Measurements from ENCODE around the gene COG2.

The COG2 gene

GRCh38 chr1:230701895-230702768 lies 59.9 kb downstream of the COG2 start:
- no peak for TF ChIP-seq POU2F2 (IDR thresholded peaks at IDR 0.05; ENCODE audit: low read depth, low read length)
- TF ChIP-seq POLR2A (IDR thresholded peaks at IDR 0.05; ENCODE audit: low read depth, low read length), result no peak
- no peak for TF ChIP-seq PAX5 (IDR thresholded peaks at IDR 0.05; ENCODE audit: insufficient read depth, low read length, severe bottlenecking)
- no peak for TF ChIP-seq POLR2AphosphoS5 (IDR thresholded peaks at IDR 0.05; ENCODE audit: low read depth, low read length)
- TF ChIP-seq SPI1 (IDR thresholded peaks at IDR 0.05; ENCODE audit: low read depth, low read length), result no peak
- TF ChIP-seq TAF1 (IDR thresholded peaks at IDR 0.05; ENCODE audit: low read depth, low read length), result no peak
- FAIRE-seq (no peak), DNase-seq (ENCODE audit: insufficient read length, low spot score) (no peak)

GRCh38 chr1:230702934-230703678 lies 60.8 kb downstream of the COG2 start:
- DNase-seq (ENCODE audit: insufficient read length, low spot score), result no peak
- TF ChIP-seq PAX5 (IDR thresholded peaks at IDR 0.05; ENCODE audit: insufficient read depth, low read length, severe bottlenecking) (no peak), POLR2AphosphoS5 (IDR thresholded peaks at IDR 0.05; ENCODE audit: low read depth, low read length) (no peak), TAF1 (IDR thresholded peaks at IDR 0.05; ENCODE audit: low read depth, low read length) (no peak), SPI1 (IDR thresholded peaks at IDR 0.05; ENCODE audit: low read depth, low read length) (no peak), POLR2A (IDR thresholded peaks at IDR 0.05; ENCODE audit: low read depth, low read length) (no peak), POU2F2 (IDR thresholded peaks at IDR 0.05; ENCODE audit: low read depth, low read length) (no peak)
- FAIRE-seq, result no peak

- FAIRE-seq (no peak), DNase-seq (ENCODE audit: insufficient read length, low spot score) (no peak)
- no peak for TF ChIP-seq PAX5 (IDR thresholded peaks at IDR 0.05; ENCODE audit: insufficient read depth, low read length, severe bottlenecking)
Observed at GRCh38 chr1:230703679-230704385, 61.6 kb downstream of the COG2 start.

- TF ChIP-seq POU2F2 (IDR thresholded peaks at IDR 0.05; ENCODE audit: low read depth, low read length) (no peak), POLR2A (IDR thresholded peaks at IDR 0.05; ENCODE audit: low read depth, low read length) (no peak), PAX5 (IDR thresholded peaks at IDR 0.05; ENCODE audit: insufficient read depth, low read length, severe bottlenecking) (no peak), TAF1 (IDR thresholded peaks at IDR 0.05; ENCODE audit: low read depth, low read length) (no peak), POLR2AphosphoS5 (IDR thresholded peaks at IDR 0.05; ENCODE audit: low read depth, low read length) (no peak), SPI1 (IDR thresholded peaks at IDR 0.05; ENCODE audit: low read depth, low read length) (no peak)
- DNase-seq (ENCODE audit: insufficient read length, low spot score), result no peak
- FAIRE-seq, result no peak
Observed at GRCh38 chr1:230704830-230705229, 62.5 kb downstream of the COG2 start.

GRCh38 chr1:230705289-230706019 lies 63.2 kb downstream of the COG2 start:
- TF ChIP-seq SPI1 (IDR thresholded peaks at IDR 0.05; ENCODE audit: low read depth, low read length) (no peak), TAF1 (IDR thresholded peaks at IDR 0.05; ENCODE audit: low read depth, low read length) (no peak), POLR2A (IDR thresholded peaks at IDR 0.05; ENCODE audit: low read depth, low read length) (no peak)
- no peak for DNase-seq (ENCODE audit: insufficient read length, low spot score)
- FAIRE-seq, result no peak

- FAIRE-seq, result no peak
- DNase-seq (ENCODE audit: insufficient read length, low spot score), result no peak
- TF ChIP-seq TAF1 (IDR thresholded peaks at IDR 0.05; ENCODE audit: low read depth, low read length) (no peak), SPI1 (IDR thresholded peaks at IDR 0.05; ENCODE audit: low read depth, low read length) (no peak), POLR2A (IDR thresholded peaks at IDR 0.05; ENCODE audit: low read depth, low read length) (no peak)
Observed at GRCh38 chr1:230706020-230706699, 63.9 kb downstream of the COG2 start.

- no peak for FAIRE-seq
- DNase-seq (ENCODE audit: insufficient read length, low spot score), result no peak
- TF ChIP-seq POLR2A (IDR thresholded peaks at IDR 0.05; ENCODE audit: low read depth, low read length), result no peak
- TF ChIP-seq TAF1 (IDR thresholded peaks at IDR 0.05; ENCODE audit: low read depth, low read length), result no peak
Observed at GRCh38 chr1:230706887-230707731, 64.8 kb downstream of the COG2 start.

- no peak for TF ChIP-seq SPI1 (IDR thresholded peaks at IDR 0.05; ENCODE audit: low read depth, low read length)
- TF ChIP-seq TAF1 (IDR thresholded peaks at IDR 0.05; ENCODE audit: low read depth, low read length), result no peak
- TF ChIP-seq POU2F2 (IDR thresholded peaks at IDR 0.05; ENCODE audit: low read depth, low read length), result no peak
- TF ChIP-seq POLR2A (IDR thresholded peaks at IDR 0.05; ENCODE audit: low read depth, low read length), result no peak
- TF ChIP-seq POLR2AphosphoS5 (IDR thresholded peaks at IDR 0.05; ENCODE audit: low read depth, low read length), result no peak
- no peak for TF ChIP-seq PAX5 (IDR thresholded peaks at IDR 0.05; ENCODE audit: insufficient read depth, low read length, severe bottlenecking)
- DNase-seq (ENCODE audit: insufficient read length, low spot score), result no peak
Observed at GRCh38 chr1:230707732-230708630, 65.7 kb downstream of the COG2 start.

More at GRCh38 chr1:230707732-230708630, 65.7 kb downstream of the COG2 start:
- FAIRE-seq, result no peak

Measured in GM12891 (cell line).